Gastroesophageal sphincter (tissue), 4 donors: ENCODE results near the gene NKX2-8. TPM values are rescaled to one million over a fixed set of nuclear protein-coding genes. Genes with fewer than 3 reads are reported as not detected.
"Not testable (repeated sequence)": the region's sequence is repeated elsewhere in the genome, so short reads cannot be mapped to it uniquely, and the experiment has no call there.

Experiments used
- ATAC-seq: fragments of 150-250 bp; one replicate; pipeline ENCODE4 v1.9.1; 2016; ENCODE audit warnings: mild to moderate bottlenecking, moderate library complexity
- H3K27ac ChIP-seq, 4 donors: fragments of 200-600 bp; sonication (generic) in 3 of 4; 1 replicate in 3 of 4; 2 replicates in 1 of 4; pipeline ENCODE4 v1.5.1; 2016 to 2019
- H3K27me3 ChIP-seq: fragments of 200-600 bp; sonication (generic); one replicate; pipeline ENCODE4 v1.5.1; 2019
- H3K36me3 ChIP-seq, 2 donors: fragments of 200-600 bp; sonication (generic); one replicate each; pipeline ENCODE4 v1.5.1; 2019; ENCODE audit warnings: control low read depth in 1 of 2
- H3K4me1 ChIP-seq, 3 donors: fragments of 200-600 bp; sonication (generic); 1 replicate in 2 of 3; 2 replicates in 1 of 3; pipeline ENCODE4 v1.5.1; 2016 to 2019; ENCODE audit warnings: control low read depth in 2 of 3
- H3K4me3 ChIP-seq, 2 donors: fragments of 200-600 bp; sonication (generic); one replicate each; pipeline ENCODE4 v1.5.1; 2019; ENCODE audit warnings: mild to moderate bottlenecking in 1 of 2, moderate library complexity in 1 of 2
- H3K9me3 ChIP-seq, 3 donors: fragments of 200-600 bp; sonication (generic); one replicate each; pipeline ENCODE4 v1.5.1; 2017 to 2019; ENCODE audit warnings: control low read depth in 2 of 3
- CTCF ChIP-seq, 4 experiments: fragments of 200-600 bp in 2 of 4; fragments of 450-650 bp in 2 of 4; sonication (generic) in 1 of 4; IDR thresholded peaks; one replicate each; pipeline ENCODE4 v1.5.1; 2017 to 2019; ENCODE audit warnings: antibody characterized with exemption in 4 of 4, mild to moderate bottlenecking in 2 of 4, moderate library complexity in 2 of 4
- EP300 ChIP-seq: sonication (generic); formaldehyde crosslinking; IDR thresholded peaks from one replicate; pipeline ENCODE4 v1.6.1; 2017; ENCODE audit warnings: antibody characterized with exemption, mild to moderate bottlenecking
- POLR2A ChIP-seq, 2 donors: fragments of 450-650 bp; IDR thresholded peaks; one replicate each; pipeline ENCODE4 v1.6.1; 2017; ENCODE audit warnings: antibody characterized with exemption in 2 of 2, mild to moderate bottlenecking in 2 of 2, moderate library complexity in 1 of 2
- POLR2AphosphoS5 ChIP-seq: sonication (generic); formaldehyde crosslinking; IDR thresholded peaks from one replicate; pipeline ENCODE4 v1.6.1; 2017; ENCODE audit warnings: antibody characterized with exemption
- WGBS, 2 donors: methylation state at CpG; one replicate each; pipeline ENCODE4 v1.1.5; 2018; ENCODE audit warnings: low coverage in 1 of 2; 5-methylcytosine and 5-hydroxymethylcytosine counted together
- total RNA-seq, 4 donors: library from RNA; depleted of rRNA; stranded (reverse); fragments of >200 nt; gene quantifications; one replicate each; pipeline ENCODE4 v1.1.0, GENCODE V29; 2016

The NKX2-8 gene
- total RNA-seq, 4 donors from 2014 or later, result not detected

GRCh38 chr14:36550899-36551298, 31.5 kb downstream of the NKX2-8 start:
- Histone ChIP-seq H3K9me3 (no peaks in the 10 kb centered on the region), H3K27me3 (peaks cover 26% of the 10 kb centered on the region), H3K4me3 (no peak overlapping the region), H3K36me3 (no peaks in the 10 kb centered on the region), H3K27ac (no peak overlapping the region), H3K4me1 (no peaks in the 10 kb centered on the region)
- TF ChIP-seq POLR2AphosphoS5 (no peak), EP300 (no peak), CTCF (IDR thresholded peaks at IDR 0.05) (no peak), POLR2A (IDR thresholded peaks at IDR 0.05) (no peak)
- no peak for ATAC-seq
- 0 to 19% methylated on average over 1 of the region's 1 CpG for WGBS, 2 donors

GRCh38 chr14:36544280-36544679, 38.1 kb downstream of the NKX2-8 start:
- H3K4me1 ChIP-seq, H3K9me3 ChIP-seq, H3K27ac ChIP-seq, H3K4me3 ChIP-seq, ATAC-seq, H3K36me3 ChIP-seq: not testable (repeated sequence)
- H3K27me3 ChIP-seq, result peaks cover 46% of the 10 kb centered on the region
- WGBS, 2 donors, result 100% methylated on average over 2 to 4 of the region's 16 CpGs

GRCh38 chr14:36538051-36538450, 44.4 kb downstream of the NKX2-8 start:
- TF ChIP-seq EP300 (no peak), POLR2AphosphoS5 (no peak), CTCF (IDR thresholded peaks at IDR 0.05) (no peak), POLR2A (IDR thresholded peaks at IDR 0.05) (no peak)
- Histone ChIP-seq H3K9me3 (peaks cover 0 to 28% (median 0%) of the 10 kb centered on the region in 3 donors), H3K4me3 (no peak overlapping the region), H3K36me3 (no peaks in the 10 kb centered on the region), H3K4me1 (no peaks in the 10 kb centered on the region), H3K27ac (no peak overlapping the region), H3K27me3 (peaks cover 58% of the 10 kb centered on the region)
- no peak for ATAC-seq
- 69% methylated on average over 1 of the region's 1 CpG; no CpG with 5 or more reads in 1 of the 2 donors for WGBS, 2 donors

Other genes starting within 250 kb of the NKX2-8 start
- gene NKX2-1, start 62.4 kb downstream of the NKX2-8 start, total RNA-seq, result not detected
- 1 to 10 TPM in 3 of 4 donors, under 1 TPM in 1; 0.81 to 5.4 (median 1.3) TPM for gene PAX9, start 79.2 kb upstream of the NKX2-8 start, total RNA-seq